ENCODE data around the gene ZFP1. TPM values are rescaled to one million over a fixed set of nuclear protein-coding genes. Genes with fewer than 3 reads are reported as not detected.
"Not testable (repeated sequence)": the region's sequence is repeated elsewhere in the genome, so short reads cannot be mapped to it uniquely, and the experiment has no call there.

Gene ZFP1
- polyA plus RNA-seq, 2 of the 4 experiments (the other 2 are of a cell fraction) = 14.4 to 16.1 TPM

DNA sequence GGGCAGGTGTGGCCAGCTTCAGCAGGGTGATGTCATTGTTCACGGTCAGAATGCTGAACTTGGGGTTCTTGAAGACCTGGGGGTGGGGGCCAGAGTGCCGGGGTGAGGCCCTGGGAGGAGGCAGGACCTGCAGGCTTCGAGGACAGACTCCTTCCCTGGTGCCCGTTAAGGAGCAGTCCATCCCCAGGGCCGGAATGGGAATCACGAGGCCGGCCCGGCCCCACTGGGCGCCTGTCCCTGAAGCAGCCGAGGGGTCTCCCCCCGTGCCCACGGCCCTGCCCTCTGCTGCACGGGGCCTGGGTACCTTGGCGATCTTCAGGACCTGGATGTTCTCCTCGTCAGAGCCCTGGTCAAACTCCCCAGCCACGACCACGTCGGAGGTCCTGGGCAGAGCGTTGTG lies 57.1 kb downstream of the ZFP1 start:
- POLR2A ChIA-PET; H3K4me2 ChIP-seq; ATAC-seq; CTCF ChIA-PET; H3K4me1 ChIP-seq; H3K27ac ChIP-seq; H3K9me3 ChIP-seq; H3K4me3 ChIP-seq; FAIRE-seq; DNase-seq (ENCODE audit: low read depth in 1 of 2, low spot score in 1 of 2): not testable (repeated sequence)
- WGBS (ENCODE audit: missing lambda C conversion rate) = 25% methylated on average over 4 of the region's 19 CpGs

- 69% methylated on average over 10 of the region's 25 CpGs for WGBS (ENCODE audit: missing lambda C conversion rate)
- H3K9me3 ChIP-seq; FAIRE-seq; H3K4me1 ChIP-seq; H3K4me2 ChIP-seq; DNase-seq (ENCODE audit: low read depth in 1 of 2, low spot score in 1 of 2); H3K4me3 ChIP-seq; H3K27ac ChIP-seq; POLR2A ChIA-PET: not testable (repeated sequence)
- peak; percentile 14 to 20; a peak in 3 of 6 replicates for ATAC-seq
- CTCF ChIA-PET = interaction anchor here (1.1 to 6.1 kb wide), 4 partner anchors 8 to 28 kb away, joined by 3 to 44 read pairs (median 18); no protein-coding TSS in a partner anchor
Measured at GRCh38 chr16:75205961-75206748, 57.8 kb downstream of the ZFP1 start.

DNA sequence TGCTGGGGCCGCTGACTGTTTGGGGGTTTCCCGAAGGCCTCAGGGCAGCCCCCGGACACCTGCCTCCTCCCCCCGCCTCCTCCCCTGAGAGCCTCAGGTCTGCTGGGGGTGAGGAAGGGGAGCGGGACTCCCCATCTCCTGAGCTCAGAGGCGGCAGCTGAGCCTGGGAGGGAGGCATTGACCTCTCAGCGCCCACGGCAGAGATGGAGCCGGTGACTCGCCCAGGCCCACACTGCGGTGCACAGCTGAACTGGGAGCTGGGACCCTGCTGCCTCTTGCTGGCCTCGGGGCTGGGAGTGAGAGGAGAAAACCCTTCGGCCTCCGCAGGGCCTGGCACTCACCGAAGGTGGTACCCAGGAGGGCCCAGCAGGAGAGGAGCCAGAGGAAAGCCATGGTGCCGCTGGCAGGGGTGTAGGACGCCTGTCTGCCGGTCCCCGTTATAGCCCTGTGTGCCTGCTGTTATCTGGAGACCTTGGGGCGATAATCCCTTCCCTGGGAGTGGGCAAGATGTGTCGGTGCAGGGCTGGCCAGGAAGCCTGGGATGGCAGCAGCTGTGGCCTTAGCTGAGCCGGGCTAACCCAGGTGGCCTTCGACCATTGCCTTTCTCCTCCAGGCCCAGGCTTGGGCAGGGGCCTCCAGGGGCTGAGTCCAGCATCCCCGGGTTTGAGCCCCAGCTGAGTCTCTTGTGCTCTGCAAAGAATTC lies 58.6 kb downstream of the ZFP1 start, which contains the start of gene CTRB2:
CTRB2 (minus strand) TSS at position 413 of the 703 bp plus-strand sequence; CDS start at position 393, 20 bp downstream.
- FAIRE-seq = no peak
- Histone ChIP-seq H3K9me3 (no peaks in the 10 kb centered on the region), H3K4me3 (no peak within 1 kb of the TSS), H3K27ac (no peak within 1 kb of the TSS), H3K4me1 (no peaks in the 10 kb centered on the region), H3K4me2 (no peak within 1 kb of the TSS)
- POLR2A ChIA-PET = no interaction called here
- CTCF ChIA-PET = interaction anchor here (0.7 to 6.1 kb wide), 5 partner anchors 8 to 94 kb away, joined by 3 to 44 read pairs (median 4); no protein-coding TSS in a partner anchor
- no peak for DNase-seq (ENCODE audit: low read depth in 1 of 2, low spot score in 1 of 2)
- ATAC-seq = peak in 1 of 2 experiments; percentile 17; a peak in 3 of 6 replicates
- TF ChIP-seq RCOR1 (IDR thresholded peaks at IDR 0.05; ENCODE audit: low read depth, low read length) (no peak), FOSL2 (IDR thresholded peaks at IDR 0.05) (no peak), FOSL2 (CRISPR knock-in tag; IDR thresholded peaks at IDR 0.05) (no peak), NR3C1 (IDR thresholded peaks at IDR 0.05) (no peak), EHF (CRISPR knock-in tag; IDR thresholded peaks at IDR 0.05) (no peak), ZSCAN20 (CRISPR knock-in tag; IDR thresholded peaks at IDR 0.05) (no peak), USF2 (IDR thresholded peaks at IDR 0.05) (no peak), ZFP36 (IDR thresholded peaks at IDR 0.05; ENCODE audit: borderline replicate concordance, partially characterized antibody) (no peak), HOXB5 (CRISPR knock-in tag; IDR thresholded peaks at IDR 0.05) (no peak), E2F6 (IDR thresholded peaks at IDR 0.05; ENCODE audit: borderline replicate concordance, low read depth) (no peak), CBX8 (IDR thresholded peaks at IDR 0.05) (no peak), KDM1A (IDR thresholded peaks at IDR 0.05; ENCODE audit: low read depth) (no peak), MAFK (IDR thresholded peaks at IDR 0.05; ENCODE audit: partially characterized antibody) (no peak), PHF8 (IDR thresholded peaks at IDR 0.05; ENCODE audit: borderline replicate concordance, low read depth) (no peak), EP300 (IDR thresholded peaks at IDR 0.05) (no peak), RAD21 (conservative IDR thresholded peaks at IDR 0.05 in 1 of 2, IDR thresholded peaks at IDR 0.05 in 1 of 2) (no peak)
- TF ChIP-seq, protein P1, sequence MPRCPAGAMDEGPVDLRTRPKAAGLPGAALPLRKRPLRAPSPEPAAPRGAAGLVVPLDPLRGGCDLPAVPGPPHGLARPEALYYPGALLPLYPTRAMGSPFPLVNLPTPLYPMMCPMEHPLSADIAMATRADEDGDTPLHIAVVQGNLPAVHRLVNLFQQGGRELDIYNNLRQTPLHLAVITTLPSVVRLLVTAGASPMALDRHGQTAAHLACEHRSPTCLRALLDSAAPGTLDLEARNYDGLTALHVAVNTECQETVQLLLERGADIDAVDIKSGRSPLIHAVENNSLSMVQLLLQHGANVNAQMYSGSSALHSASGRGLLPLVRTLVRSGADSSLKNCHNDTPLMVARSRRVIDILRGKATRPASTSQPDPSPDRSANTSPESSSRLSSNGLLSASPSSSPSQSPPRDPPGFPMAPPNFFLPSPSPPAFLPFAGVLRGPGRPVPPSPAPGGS (IDR thresholded peaks at IDR 0.05) = no peak
- 86% methylated on average over 18 of the region's 24 CpGs for WGBS (ENCODE audit: missing lambda C conversion rate)

Data from A549 (cell line).